ENCODE measurements around the gene ITGA1.
"Not testable (repeated sequence)": the region's sequence is repeated elsewhere in the genome, so short reads cannot be mapped to it uniquely, and the experiment has no call there.

Gene ITGA1

DNA sequence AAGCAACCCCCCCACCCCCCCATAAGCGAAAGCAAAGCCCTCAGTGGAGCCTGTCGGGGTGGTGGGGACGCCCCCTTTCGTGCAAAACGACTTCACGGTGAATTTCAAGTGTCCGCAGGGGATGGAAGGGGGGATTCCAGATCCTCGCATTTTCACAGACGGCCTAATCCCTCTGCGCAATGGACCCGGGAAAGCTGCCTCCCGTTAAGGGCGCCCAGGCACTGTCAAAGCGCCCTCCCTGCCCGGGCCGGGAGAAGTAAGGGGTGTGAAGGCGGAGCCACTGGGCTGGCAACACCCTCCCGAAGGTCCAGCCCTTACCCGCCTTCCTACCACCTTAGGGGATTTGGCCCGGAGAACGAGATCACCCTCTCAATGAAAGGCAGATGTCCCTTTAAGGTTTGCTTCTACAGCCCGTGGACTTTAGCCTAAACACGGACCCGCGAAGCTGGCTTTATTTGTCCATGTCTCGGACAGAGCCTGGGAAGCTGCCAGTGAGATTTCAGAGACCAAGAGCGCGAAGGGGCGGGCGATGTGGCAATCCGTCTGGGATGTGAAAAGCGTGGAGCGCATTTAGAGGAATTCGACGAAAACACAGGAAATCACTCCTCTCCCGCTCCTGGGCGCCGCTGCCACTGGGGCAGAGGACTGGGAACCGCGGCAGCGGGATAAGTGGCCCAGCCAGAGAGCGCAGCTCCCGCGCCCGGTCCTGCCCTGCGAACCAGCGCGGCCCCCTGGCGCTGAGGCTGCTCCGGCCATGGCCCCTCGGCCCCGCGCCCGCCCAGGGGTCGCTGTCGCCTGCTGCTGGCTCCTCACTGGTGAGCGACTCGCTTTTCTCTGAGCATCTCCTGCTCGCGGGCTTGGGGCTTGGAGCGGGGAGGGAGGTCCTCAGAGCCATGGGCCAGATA is at the start of gene ITGA1, which contains the start of gene PELO:
Gene ITGA1, plus strand, starts transcription at position 317 of the 905 bp plus-strand sequence. Its CDS starts 438 bp downstream, at position 755.
Gene PELO, plus strand, starts transcription at position 317 of the 905 bp plus-strand sequence. CDS start 12,479 bp downstream, outside the sequence.
- peak; percentile 63 to 66 for DNase-seq

DNA sequence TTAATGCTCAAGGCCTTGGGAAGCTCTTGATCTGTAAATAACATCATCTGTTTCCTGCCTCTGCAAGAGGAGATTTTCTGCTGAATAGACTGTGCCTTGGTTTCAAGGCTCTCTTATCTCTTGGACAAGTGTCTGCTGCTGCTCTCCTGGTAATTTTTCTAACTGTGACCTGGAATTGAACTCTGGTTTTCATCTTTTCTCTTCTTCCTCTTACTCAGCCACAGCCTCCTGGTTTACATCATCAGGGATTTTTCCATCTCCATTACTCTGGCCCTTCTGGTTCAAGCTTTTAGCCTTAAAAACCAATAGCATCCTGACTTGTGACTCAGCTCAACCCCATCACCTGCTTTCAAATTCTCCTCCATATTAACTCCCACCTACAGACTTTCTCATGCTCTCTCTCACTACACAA is 49.6 kb upstream of the ITGA1 start:
- DNase-seq = no peak

DNA sequence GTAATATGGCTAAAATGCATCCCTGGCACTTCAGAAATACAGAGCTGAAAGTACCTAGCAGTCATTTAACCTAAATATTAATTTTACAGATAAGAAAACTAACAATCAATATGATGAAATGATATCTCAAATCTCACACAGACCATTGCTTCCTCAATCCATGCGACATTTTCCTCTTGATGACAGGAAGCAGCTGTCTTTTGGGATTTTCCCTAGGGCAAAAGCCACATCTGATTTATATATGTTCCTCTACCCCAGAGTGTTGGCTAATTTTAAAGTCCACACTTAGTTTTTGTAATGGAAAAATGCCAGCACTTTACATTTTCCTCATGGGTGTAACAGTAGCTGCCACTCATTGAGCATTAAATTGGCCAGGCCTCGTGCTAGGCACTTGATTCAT is 47.7 kb upstream of the ITGA1 start:
- DNase-seq = no peak

DNA sequence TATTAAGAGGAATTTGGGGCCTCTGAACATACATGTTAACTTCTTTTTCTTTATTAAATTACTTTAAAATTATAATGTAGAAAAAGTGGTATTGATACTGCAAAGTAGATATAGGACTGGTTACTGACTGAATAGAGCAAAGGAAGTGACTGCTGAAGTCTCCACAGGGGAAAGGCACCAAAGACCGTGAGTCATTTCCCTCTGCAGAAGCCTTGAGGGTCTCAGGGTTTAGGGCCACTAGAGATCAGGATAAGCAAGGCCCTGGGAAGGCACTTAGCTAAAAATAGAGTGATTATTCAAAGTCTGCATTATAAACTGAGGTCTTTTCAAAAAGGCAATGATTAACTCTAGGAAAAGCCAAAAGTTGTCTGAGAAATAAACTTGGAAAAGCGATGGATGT is 44.7 kb upstream of the ITGA1 start:
- DNase-seq = no peak

DNA sequence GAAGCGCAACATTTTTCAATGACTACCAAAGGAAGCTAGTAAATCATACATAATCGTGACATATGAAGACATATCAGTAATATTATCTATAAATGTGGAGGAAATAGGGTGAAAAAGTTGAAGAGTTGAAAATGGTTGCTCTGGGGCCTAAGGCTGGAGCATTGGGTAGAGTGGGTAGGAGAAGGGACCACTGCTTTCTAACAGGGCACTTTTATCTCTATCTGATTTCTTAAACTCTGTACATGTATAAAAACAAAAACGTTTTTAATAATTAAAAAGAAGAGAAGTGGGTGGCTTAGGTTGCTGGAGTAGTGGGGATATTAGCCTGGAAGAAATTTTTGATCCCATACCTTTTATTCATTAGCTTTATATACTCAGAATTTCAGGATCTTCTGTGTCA is 44.2 kb upstream of the ITGA1 start:
- no peak for DNase-seq

DNA sequence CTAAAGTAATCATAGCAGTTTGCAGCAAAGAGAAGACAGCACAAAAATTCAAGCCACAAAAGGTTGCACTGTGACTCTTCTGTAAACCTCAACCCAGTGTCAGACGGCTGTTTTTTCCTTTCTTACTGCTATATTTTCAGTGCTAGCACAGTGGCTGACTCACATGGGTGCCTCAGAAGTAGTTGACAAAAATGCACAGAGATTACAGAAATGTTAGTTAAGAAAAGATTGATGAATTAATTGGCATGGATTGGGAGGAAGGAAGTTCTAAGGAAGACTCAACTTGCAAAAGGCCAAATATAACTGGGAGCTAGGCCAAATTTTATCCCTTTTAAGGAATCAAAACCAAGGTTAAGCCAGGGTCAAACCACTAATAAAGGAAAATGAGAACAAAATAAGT is 43.7 kb upstream of the ITGA1 start:
- DNase-seq = peak in 1 of 2 experiments; percentile 45

DNA sequence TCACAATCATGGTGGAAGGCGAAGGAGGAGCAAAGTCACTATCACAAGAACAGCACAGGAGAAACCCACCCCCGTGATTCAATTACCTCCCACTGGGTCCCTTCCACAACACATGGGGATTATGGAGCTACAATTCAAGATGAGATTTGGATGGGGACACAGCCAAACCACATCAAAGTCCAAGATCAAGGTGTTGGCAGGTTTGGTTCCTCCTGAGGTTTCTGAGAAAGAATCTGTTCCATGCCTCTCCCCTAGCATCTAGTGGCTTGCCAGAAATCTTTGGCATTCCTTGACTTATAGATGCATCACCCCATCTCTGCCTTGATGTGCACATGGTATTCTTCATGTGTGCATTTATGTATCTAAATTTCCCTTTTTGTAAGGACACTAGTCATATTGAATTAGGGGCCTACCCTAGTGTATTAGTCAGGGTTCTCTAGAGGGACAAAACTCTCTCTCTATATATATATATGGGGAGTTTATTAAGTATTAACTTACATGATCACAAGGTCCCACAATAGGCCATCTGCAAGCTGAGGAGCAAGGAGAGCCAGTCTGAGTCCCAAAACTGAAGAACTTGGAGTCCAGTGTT is 42.8 kb upstream of the ITGA1 start:
- not testable (repeated sequence) for DNase-seq

DNA sequence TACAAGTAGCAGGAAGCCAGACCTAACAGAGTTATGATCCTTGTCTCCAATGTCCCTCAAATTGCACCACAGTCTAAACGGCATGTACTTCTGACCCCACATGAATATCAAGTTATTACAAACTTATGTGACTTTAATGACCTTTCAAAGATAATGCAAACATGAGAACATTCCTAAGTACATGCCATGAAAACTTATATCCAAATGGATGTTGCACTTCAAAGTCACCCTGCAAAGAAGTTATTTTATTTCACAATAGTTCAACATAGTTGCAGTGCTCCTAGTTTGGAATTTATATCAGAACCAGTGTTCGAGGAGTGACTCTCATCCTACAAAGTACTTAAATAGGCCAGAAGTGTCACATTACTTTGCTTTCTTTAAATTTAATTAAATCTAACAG is 41.2 kb upstream of the ITGA1 start:
- no peak for DNase-seq

DNA sequence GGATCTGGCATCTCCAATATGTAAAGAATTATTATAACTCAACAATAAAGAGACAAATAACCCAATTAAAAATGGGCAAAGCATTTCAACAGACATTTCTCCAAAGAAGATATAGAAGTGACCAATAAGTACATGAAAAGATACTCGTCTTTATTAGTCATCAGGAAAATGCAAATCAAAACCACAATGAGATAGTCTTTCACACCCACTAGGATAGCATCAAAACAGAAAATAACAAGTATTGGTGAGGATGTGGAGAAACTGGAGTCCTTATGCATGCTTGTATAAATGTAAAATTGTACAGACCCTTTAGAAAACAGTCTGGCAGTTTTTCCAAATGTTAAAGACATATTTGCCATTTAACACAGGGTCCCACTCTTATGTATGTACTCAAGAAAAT is 39.1 kb upstream of the ITGA1 start:
- DNase-seq = no peak

DNA sequence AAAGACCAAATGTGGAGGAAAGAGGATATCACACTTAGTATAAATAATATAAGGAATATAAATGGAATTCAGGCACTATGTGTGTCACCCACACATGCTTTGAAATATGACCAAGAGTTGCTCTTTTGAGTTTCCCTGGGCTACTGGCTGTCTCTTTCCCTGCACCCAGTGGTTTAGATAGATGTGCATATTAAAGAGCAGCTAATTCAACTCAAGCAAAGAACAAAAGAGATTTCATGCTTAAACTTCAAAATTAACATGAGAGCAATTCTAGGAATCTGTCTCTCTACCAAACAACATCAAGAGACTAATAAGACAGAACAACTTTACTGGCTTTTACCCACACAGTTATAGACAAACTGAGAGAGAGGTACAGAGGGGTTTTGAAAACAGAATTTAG is 38.0 kb upstream of the ITGA1 start:
- DNase-seq = no peak

DNA sequence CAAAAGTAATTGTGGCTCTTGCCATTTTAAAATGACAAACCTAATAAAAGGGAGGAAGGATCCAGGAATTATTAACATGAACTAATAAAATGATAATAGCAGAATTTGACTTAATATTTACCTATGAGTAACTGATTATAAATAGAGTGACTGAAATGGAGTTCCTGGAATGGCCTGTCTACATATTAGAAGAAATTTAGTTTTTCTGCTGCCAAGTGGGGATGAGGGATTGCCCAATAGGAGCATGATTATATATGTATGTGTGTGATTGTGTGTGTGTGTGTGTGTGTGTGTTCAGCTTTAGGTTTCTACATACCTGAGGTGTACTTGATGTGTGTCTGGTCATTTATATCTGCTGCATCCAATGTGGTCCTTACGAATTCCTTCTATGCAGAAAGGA is 36.6 kb upstream of the ITGA1 start:
- DNase-seq = no peak

DNA sequence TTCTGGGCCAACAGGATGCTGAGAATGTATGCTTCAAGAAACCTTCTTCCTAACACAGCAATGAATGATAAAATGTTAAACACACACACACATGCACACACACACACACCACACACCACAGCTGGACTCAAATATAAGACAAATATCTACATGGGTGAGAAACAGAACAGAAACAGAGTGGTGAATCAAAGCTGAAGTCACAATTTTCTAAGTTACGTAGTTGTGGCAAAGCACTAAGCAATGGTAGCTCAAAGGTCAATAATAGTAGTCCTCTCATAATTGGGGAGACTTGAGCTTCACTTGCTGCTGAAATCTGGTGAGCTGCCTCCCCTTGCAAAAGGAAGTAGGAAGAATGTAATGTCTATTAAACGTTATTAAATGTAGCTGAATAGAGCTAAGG is 33.7 kb upstream of the ITGA1 start:
- DNase-seq = no peak

DNA sequence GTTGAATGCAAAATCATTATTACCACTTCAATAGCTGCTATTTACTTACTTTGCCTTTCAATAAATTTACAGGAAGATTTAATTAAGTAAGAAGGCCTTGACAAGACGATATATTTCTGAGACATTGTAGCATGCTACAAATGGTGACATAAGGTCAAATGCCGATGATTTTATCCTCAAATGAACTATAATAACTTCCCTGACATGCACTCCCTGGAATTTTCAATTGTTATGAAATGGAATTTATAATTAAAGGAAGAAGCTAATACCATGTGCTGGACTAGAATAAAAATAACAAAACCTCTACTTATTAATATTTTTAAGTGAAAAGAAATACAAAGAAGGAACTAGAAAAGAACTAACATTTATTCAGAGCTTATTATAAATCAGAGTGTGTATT is 30.2 kb upstream of the ITGA1 start:
- DNase-seq = no peak

DNA sequence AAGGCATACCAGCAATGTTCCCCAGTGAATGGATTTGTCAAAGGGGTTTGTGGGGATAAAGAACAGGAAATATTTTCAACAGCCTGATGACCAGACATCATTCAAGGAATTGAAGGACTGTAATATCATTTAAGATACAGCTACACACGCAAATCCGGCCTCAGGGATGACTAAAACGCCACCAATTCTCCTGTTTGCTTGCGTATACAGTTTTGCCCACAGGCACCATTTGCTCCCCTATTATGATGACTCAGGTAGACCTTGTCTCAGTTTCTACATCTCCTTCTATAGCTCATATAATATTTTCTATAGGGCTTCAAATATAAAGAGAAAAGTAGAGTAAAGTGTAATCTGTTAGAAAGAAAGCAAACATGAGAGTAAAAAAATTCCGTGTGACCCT is 29.7 kb upstream of the ITGA1 start:
- no peak for DNase-seq

DNA sequence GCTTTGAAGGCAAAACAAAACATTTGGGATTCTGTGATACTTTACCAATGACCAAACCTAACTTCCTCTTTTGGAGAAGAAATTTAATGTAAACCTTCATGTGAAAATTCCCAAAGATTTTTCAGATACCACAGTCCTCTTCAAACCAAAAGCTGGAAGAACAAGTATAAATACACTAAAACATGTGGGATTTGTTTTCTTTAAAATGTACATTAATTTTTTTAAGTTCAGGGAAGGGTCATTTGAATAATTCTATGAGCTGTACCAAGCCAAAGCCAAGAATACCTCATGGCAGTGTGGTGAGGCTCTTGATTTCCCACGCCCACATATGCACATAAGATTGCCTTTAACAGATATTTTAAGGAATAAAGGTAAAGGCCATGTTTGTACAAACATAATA is 28.4 kb upstream of the ITGA1 start:
- no peak for DNase-seq

DNA sequence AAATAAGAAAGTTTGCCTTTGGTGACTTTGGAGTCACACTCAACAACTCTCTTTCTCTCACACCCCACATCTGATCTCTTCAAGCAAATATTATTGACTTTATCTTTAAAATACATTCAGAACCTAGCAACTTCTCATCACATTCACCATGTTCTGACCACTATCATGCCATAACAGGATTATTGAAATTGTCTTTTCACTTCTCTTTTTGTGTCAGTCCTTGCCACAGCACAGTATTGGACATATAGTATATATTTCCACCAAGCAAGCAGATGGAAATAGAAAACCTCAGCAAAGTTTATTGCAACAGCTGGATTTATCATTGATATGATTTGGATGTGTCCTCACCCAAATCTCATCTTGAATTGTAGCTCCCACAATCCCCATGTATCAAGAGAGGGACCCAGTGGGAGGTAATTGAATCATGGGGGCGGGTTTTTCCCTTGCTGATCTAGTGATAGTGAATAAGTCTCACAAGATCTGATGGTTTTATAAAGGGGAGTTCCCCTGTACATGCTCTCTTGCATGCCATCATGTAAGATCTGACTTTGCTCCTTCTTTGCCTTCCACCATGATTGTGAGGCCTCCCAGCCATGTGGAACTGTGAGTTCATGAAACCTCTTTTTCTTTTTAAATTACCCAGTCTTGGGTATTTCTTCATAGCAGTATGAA is 26.9 kb upstream of the ITGA1 start:
- peak in 1 of 2 experiments; percentile 34 for DNase-seq

DNA sequence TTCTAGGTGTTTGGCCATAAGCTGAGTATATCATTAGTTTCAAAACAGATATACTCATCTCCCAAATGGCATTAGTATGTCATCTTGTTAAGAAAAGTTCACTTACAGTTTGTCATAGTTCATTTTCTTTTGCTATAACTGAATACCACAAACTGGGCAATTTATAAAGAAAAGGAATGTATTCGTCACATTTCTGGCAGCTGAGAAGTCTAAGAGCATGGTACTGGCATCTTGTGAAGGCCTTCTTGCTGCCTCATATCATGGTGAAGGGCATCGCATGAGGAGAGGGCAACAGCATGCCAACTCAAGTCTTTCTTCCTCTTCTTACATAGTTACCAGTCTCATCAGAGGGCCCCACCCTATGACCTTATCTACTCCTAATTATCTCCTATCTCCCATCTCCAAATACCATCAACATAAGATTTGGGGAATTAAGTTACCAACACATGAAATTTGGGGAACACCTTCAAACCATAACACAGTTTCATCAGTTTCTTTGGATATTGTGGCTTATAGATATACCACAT is 20.4 kb upstream of the ITGA1 start:
- no peak for DNase-seq

DNA sequence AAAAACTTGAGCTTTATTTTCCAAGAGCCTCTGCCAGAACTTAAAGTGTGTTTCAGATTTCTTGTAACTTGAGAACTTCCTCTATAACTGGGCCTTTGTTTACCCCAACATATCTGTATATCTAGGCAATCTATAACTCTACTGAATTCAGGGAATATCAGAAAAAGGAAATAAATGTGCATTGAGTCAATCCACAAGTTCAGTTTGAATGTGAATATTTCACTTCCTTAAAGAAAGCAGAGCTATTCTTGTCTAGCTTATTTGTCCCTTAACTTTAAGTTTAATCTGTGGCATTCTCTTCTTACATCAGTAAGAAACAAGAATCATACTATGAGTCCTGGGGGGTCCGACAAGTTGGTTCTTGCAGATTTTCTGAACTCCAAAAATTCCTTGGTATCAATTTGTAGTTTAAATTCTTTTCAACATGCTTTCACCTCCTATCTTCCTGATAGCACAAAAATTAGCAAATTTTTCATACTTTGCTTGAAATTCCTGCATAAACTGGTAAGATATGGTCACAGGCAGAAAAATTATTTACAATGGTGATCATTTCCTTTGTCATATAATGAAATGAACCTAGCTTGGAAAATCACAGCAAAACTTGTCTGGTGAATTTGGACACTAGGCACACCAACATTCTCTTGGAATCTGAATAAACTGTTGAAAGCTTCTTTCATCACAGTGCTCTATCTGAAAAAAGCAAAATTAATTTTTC is 19.8 kb upstream of the ITGA1 start:
- DNase-seq = no peak

DNA sequence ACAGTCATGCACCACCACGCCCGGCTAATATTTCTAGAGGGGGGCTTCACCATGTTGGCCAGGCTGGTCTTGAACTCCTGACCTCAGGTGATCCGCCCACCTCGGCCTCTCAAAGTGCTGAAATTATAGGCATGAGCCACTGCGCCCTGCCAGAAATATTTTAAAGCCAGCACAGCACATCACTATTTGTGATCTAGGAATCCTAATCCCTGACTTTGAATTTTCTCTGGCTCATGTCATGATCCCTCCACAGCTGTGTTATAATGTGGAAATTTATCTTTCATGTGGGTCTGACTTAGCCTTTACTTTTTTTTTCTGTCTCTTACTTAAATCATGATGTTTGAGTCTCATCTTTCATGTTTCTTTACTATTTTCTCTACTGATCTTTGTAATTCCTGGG is 18.7 kb upstream of the ITGA1 start:
- no peak for DNase-seq

DNA sequence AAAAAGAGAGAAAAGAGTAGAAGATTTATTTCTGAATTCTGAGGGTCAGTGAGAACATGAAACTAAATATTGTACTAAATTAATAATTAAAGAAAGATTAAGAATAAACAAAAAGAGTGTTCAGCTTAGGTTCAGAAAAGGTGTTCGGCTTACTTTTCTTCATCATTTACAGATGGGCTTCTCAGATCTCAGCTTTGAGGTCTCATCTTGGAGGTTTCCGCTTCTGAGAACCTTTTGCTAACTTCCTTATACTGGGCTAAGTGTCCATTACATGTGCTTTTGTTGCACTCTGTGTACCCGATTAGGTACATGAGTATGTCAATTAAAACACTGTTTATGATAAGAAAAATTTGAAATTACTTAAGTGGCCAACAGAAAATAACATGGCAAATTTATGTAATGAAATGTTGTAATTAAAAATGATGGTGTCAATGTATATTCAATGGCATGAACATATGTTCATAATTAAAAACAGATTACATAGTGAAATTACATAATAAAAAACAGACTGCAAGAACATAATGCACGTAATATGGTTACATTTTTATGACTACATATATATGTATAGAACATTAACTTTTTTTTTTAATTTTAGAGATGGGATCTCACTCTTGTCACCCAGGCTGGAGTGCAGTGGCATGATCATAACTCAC is 17.3 kb upstream of the ITGA1 start:
- DNase-seq = no peak

DNA sequence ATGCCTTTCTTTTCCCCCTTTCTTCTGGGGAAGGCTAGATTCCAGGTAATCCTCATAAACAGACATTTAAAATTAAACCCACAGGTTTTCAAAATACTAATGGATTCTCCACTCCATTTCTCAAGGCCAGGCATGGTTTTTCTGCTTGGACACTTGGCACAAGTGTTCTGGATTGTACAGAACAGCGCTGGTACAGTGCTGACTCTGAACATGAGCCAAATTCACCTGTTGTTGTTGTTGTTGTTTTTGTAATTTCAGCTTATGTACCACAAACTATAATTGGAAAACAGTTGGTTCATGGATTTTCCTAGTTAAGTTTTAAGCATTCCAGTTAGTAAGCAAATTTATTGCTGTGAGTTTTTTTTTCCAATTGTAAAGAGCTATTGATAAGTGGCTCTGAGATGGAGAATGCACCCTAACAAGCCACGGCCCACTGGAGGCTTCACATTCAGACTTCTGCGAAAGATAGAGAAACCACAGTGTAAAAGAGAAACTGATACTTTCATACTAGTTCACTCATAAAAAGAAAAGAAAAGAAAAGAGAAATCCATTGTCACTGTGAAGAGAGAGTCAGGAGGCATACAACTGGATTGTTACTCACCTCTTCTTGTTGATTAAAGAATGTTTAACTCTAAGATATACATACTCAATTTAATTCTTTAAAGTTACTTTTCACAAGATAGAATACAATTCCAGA is 16.2 kb upstream of the ITGA1 start:
- peak; percentile 54 to 58 for DNase-seq

DNA sequence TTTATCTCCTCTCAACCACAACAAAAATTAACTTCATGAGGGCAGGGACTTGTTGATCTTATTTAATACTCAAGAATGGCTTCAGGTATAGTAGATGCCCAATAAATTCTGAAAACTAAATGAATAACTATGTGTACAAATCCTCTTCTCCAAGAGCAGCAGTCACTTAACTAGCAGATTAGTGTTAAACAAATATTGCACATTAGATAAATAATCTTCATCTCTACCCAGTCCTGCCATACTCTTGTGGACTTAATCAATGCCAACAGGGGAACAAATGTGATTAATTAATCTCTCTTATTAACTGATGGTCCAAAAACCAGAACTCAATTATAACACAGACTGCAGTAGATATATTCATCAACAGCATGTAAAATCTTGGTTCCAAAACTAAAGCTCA is 15.0 kb upstream of the ITGA1 start:
- no peak for DNase-seq

Data from activated T-cell treated with anti-CD3 and anti-CD28 coated beads, Interleukin-2, amount 50 U/mL, for 48 hours (primary cell).